Measurements from ENCODE around the gene MRPS30. TPM values are rescaled to one million over a fixed set of nuclear protein-coding genes. Genes with fewer than 3 reads are reported as not detected.
"Not testable (repeated sequence)": the region's sequence is repeated elsewhere in the genome, so short reads cannot be mapped to it uniquely, and the experiment has no call there.

MRPS30 gene
- total RNA-seq, 1 experiment from 2014 or later = 101 TPM

DNA sequence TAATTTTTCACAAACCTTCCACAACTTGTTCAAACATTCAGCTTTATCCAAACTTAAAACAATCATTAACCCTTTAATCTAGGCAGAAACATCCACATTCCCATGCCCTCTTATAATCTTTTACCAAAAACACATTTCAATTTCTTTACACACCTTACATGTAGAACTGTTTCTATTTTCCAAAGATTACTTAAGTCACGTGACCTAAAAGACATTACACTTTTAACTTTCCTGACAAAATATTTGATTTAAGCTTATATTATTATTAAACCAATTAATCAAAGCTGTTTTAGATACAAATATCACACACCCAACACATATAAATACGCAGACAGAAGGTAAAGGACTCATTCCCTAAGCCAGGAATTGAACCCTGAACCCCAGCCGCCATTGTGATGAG, 21.0 kb upstream of the MRPS30 start (continued):
- no peak for TF ChIP-seq CBX3 (IDR thresholded peaks at IDR 0.05; ENCODE audit: low read depth)
- TF ChIP-seq RAD21 (IDR thresholded peaks at IDR 0.05; ENCODE audit: low read depth) = no peak

DNA sequence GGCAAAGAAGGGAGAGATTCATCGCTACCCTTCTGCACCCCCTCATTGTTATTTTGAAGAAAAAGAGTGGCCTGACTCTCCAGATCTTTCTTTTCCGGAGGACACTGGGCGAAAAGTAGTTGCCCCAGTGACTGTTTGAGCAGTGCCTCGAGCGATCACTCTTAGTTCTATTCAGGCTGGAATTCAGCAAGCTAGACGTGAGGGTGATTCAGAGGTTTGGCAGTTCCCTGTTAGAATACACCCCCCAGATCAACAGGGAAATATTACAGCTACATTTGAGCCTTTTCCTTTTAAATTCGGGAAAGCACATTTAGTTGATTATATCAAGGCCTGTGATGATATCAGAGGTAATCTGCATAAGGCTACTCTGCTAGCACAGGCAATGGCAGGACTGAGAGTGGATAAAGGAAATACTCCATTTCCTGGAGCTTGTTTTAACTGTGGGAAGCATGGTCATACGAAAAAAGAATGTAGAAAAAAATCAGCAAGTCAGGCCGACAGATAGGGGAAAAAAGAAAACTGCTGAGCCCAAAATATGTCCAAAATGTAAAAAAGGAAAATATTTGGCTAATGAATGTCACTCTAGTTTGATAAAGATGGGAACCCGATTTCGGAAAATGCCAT, 19.3 kb upstream of the MRPS30 start:
- H3K27ac ChIP-seq (ENCODE audit: low read depth, low read length); H3K4me2 ChIP-seq (ENCODE audit: low read length); H3K9me3 ChIP-seq (ENCODE audit: control insufficient read depth in 1 of 2, insufficient read depth in 1 of 2, low read depth in 1 of 2, low read length in 2 of 2); H3K27me3 ChIP-seq (ENCODE audit: insufficient read depth, low read length); CTCF ChIA-PET; BruUV-seq (replicated peaks); H3K79me2 ChIP-seq (ENCODE audit: insufficient read depth, low read length); RAD21 ChIA-PET (ENCODE audit: low non-redundant PET in 1 of 2, low total read pairs in 2 of 2, uncharacterized antibody in 2 of 2, unreplicated experiment in 2 of 2); H3K36me3 ChIP-seq (ENCODE audit: control insufficient read depth in 1 of 2, insufficient read depth in 2 of 2, low read length in 2 of 2); DNase-seq (ENCODE audit: low read depth, low spot score); ATAC-seq; H3K4me3 ChIP-seq (replicated peaks in 1 of 2; ENCODE audit: low read depth in 1 of 2, low read length in 2 of 2); H3K9ac ChIP-seq (ENCODE audit: low read length); H2AFZ ChIP-seq (ENCODE audit: low read depth, low read length, poor library complexity, severe bottlenecking); POLR2A ChIA-PET; H3K9me2 ChIP-seq (ENCODE audit: insufficient read depth); intact Hi-C loops (cut with micrococcal nuclease); H3K4me1 ChIP-seq (ENCODE audit: control insufficient read depth in 1 of 2, insufficient read depth in 2 of 2, low read length in 2 of 2); H4K20me1 ChIP-seq (ENCODE audit: insufficient read depth): not testable (repeated sequence)

DNA sequence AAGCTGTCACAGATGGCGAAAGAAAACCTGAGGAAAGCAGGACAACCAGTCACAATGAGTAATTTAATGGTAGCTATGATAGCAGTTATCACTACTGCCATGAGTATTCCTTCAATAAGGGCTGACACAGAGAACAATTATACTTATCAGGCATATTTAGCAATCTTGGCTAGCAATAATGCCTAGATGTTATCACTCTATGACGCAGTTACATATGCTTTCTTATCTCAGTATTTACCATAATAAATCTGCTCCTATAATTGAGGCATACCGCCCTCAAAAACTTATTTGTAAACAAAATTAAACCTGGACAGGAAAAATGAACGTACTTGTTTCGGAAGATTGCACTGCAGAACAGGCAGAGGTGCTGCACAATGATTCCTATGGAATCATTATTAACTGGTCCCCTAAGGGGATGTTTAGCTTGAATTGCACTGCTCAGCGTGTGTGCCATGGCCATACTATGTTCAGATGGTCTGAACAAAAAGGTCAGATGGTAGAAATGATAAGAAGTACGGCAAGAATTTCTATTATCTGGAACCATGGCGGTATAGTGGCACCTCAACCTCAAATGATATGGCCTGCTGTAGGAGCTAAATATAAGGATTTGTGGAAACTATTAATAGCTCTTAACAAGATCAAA, 16.6 kb upstream of the MRPS30 start:
- intact Hi-C loops (cut with micrococcal nuclease); H3K27me3 ChIP-seq (ENCODE audit: insufficient read depth, low read length); BruUV-seq (replicated peaks); H3K9me2 ChIP-seq (ENCODE audit: insufficient read depth); H3K36me3 ChIP-seq (ENCODE audit: control insufficient read depth in 1 of 2, insufficient read depth in 2 of 2, low read length in 2 of 2); H2AFZ ChIP-seq (ENCODE audit: low read depth, low read length, poor library complexity, severe bottlenecking); H3K79me2 ChIP-seq (ENCODE audit: insufficient read depth, low read length); RAD21 ChIA-PET (ENCODE audit: low non-redundant PET in 1 of 2, low total read pairs in 2 of 2, uncharacterized antibody in 2 of 2, unreplicated experiment in 2 of 2); H3K27ac ChIP-seq (ENCODE audit: low read depth, low read length); ATAC-seq; H3K4me2 ChIP-seq (ENCODE audit: low read length); H3K4me3 ChIP-seq (replicated peaks in 1 of 2; ENCODE audit: low read depth in 1 of 2, low read length in 2 of 2); H3K4me1 ChIP-seq (ENCODE audit: control insufficient read depth in 1 of 2, insufficient read depth in 2 of 2, low read length in 2 of 2); H3K9ac ChIP-seq (ENCODE audit: low read length); DNase-seq (ENCODE audit: low read depth, low spot score); H4K20me1 ChIP-seq (ENCODE audit: insufficient read depth); H3K9me3 ChIP-seq (ENCODE audit: control insufficient read depth in 1 of 2, insufficient read depth in 1 of 2, low read depth in 1 of 2, low read length in 2 of 2); CTCF ChIA-PET; POLR2A ChIA-PET: not testable (repeated sequence)

Measured in HCT116 (cell line).